Peyer's patch (tissue), 4 donors: ENCODE results near the gene OR52A5. TPM values are rescaled to one million over a fixed set of nuclear protein-coding genes. Genes with fewer than 3 reads are reported as not detected.
"Not testable (repeated sequence)": the region's sequence is repeated elsewhere in the genome, so short reads cannot be mapped to it uniquely, and the experiment has no call there.

Experiments used
- DNase-seq, 3 donors: peaks; one replicate each; pipeline ENCODE4 v3.0.0-alpha.2; 2017 to 2019
- H3K27ac ChIP-seq, 4 donors: fragments of 200-600 bp; sonication (generic); one replicate each; pipeline ENCODE4 v1.5.1; 2016 to 2019
- H3K27me3 ChIP-seq, 2 donors: fragments of 200-600 bp; sonication (generic); one replicate each; pipeline ENCODE4 v1.5.1; 2019
- H3K36me3 ChIP-seq, 3 donors: fragments of 200-600 bp; sonication (generic); one replicate each; pipeline ENCODE4 v1.5.1; 2016 to 2019
- H3K4me1 ChIP-seq, 4 donors: fragments of 200-600 bp; sonication (generic); one replicate each; pipeline ENCODE4 v1.5.1; 2016 to 2019
- H3K4me3 ChIP-seq, 4 donors: fragments of 200-600 bp; sonication (generic); 1 replicate in 3 of 4; 2 replicates in 1 of 4; pipeline ENCODE4 v1.5.1; 2016 to 2019; ENCODE audit warnings: mild to moderate bottlenecking in 1 of 4
- H3K9me3 ChIP-seq, 4 donors: fragments of 200-600 bp; sonication (generic); one replicate each; pipeline ENCODE4 v1.5.1; 2016 to 2019; ENCODE audit warnings: mild to moderate bottlenecking in 1 of 4
- CTCF ChIP-seq, 6 experiments: fragments of 450-650 bp in 4 of 6; fragments of 200-600 bp in 2 of 6; sonication (generic) in 1 of 6; IDR thresholded peaks; one replicate each; pipeline ENCODE4 v1.5.1; 2017 to 2019; ENCODE audit warnings: antibody characterized with exemption in 6 of 6, mild to moderate bottlenecking in 3 of 6, moderate library complexity in 1 of 6
- POLR2A ChIP-seq, 2 donors: fragments of 450-650 bp; IDR thresholded peaks; one replicate each; pipeline ENCODE4 v1.5.1; 2017; ENCODE audit warnings: antibody characterized with exemption in 2 of 2, mild to moderate bottlenecking in 2 of 2, moderate library complexity in 2 of 2
- total RNA-seq, 4 donors: library from RNA; depleted of rRNA; stranded (reverse); fragments of >200 nt; gene quantifications; one replicate each; pipeline ENCODE4 v1.1.0, GENCODE V29; 2016

The OR52A5 gene
- not detected for total RNA-seq

- Histone ChIP-seq H3K36me3 (no peaks in the 10 kb centered on the region), H3K27ac (no peak within 1 kb of the TSS), H3K4me3 (no peak within 1 kb of the TSS), H3K4me1 (no peaks in the 10 kb centered on the region), H3K9me3 (no peaks in the 10 kb centered on the region), H3K27me3 (no peaks in the 10 kb centered on the region)
- DNase-seq: no peak
- TF ChIP-seq POLR2A (IDR thresholded peaks at IDR 0.05): no peak
- no peak for TF ChIP-seq CTCF (IDR thresholded peaks at IDR 0.05)
These were observed at the start of gene OR52A5 for GRCh38 chr11:5137996-5138395. Gene OR52A5, minus strand, starts transcription at chr11:5138356. Its CDS starts 5,714 bp downstream, at chr11:5132642.

- Histone ChIP-seq H3K27me3 (no peaks in the 10 kb centered on the region), H3K4me1 (no peaks in the 10 kb centered on the region), H3K27ac (no peak overlapping the region), H3K9me3 (no peaks in the 10 kb centered on the region), H3K4me3 (no peak overlapping the region), H3K36me3 (no peaks in the 10 kb centered on the region)
- TF ChIP-seq POLR2A (IDR thresholded peaks at IDR 0.05): no peak
- no peak for TF ChIP-seq CTCF (IDR thresholded peaks at IDR 0.05)
- no peak for DNase-seq
These were observed 40.1 kb upstream of the OR52A5 start for GRCh38 chr11:5178046-5178837.

GRCh38 chr11:5174934-5175333 is 36.8 kb upstream of the OR52A5 start:
- DNase-seq: no peak
- no peak for TF ChIP-seq POLR2A (IDR thresholded peaks at IDR 0.05)
- no peak for TF ChIP-seq CTCF (IDR thresholded peaks at IDR 0.05)

GRCh38 chr11:5171856-5172255 is 33.7 kb upstream of the OR52A5 start:
- Histone ChIP-seq H3K9me3 (no peaks in the 10 kb centered on the region), H3K36me3 (no peaks in the 10 kb centered on the region), H3K4me3 (no peak overlapping the region), H3K4me1 (no peaks in the 10 kb centered on the region), H3K27ac (no peak overlapping the region), H3K27me3 (no peaks in the 10 kb centered on the region)
- TF ChIP-seq POLR2A (IDR thresholded peaks at IDR 0.05) (no peak), CTCF (IDR thresholded peaks at IDR 0.05) (no peak)
- DNase-seq: no peak

More at GRCh38 chr11:5174934-5175333, 36.8 kb upstream of the OR52A5 start:
- Histone ChIP-seq H3K36me3 (no peaks in the 10 kb centered on the region), H3K4me1 (no peaks in the 10 kb centered on the region), H3K27ac (no peak overlapping the region), H3K9me3 (no peaks in the 10 kb centered on the region), H3K4me3 (no peak overlapping the region), H3K27me3 (no peaks in the 10 kb centered on the region)

GRCh38 chr11:5165898-5166297 is 27.7 kb upstream of the OR52A5 start:
- not testable (repeated sequence) for DNase-seq

GRCh38 chr11:5164807-5165206 is 26.7 kb upstream of the OR52A5 start:
- H3K9me3 ChIP-seq, H3K27me3 ChIP-seq, H3K36me3 ChIP-seq, DNase-seq, H3K4me1 ChIP-seq, H3K27ac ChIP-seq, H3K4me3 ChIP-seq: not testable (repeated sequence)

More at GRCh38 chr11:5165898-5166297, 27.7 kb upstream of the OR52A5 start:
- not testable (repeated sequence) for H3K36me3 ChIP-seq, H3K27ac ChIP-seq, H3K4me1 ChIP-seq, H3K27me3 ChIP-seq, H3K9me3 ChIP-seq, H3K4me3 ChIP-seq

DNA sequence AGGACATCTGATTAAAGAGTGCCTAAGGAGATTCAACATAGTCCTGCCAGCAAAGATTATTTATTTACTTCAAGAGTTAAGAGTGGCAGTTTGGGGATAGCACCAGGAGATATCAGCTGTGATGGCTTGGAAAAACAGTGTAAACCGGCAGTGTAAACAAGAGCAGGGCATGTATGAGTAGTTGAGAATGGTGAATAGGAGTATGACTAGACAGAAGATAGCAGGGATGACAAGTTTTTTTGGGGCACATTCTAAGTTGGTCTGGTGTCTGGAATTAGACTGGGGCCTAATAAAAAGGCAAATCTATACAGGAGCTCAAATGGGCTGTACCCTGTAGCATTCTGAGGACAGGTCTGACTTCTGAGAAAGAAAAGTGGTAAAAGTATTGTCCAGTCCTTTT is 22.9 kb upstream of the OR52A5 start:
- not testable (repeated sequence) for H3K27ac ChIP-seq, H3K27me3 ChIP-seq, H3K4me3 ChIP-seq, DNase-seq, H3K9me3 ChIP-seq, H3K36me3 ChIP-seq, H3K4me1 ChIP-seq

DNA sequence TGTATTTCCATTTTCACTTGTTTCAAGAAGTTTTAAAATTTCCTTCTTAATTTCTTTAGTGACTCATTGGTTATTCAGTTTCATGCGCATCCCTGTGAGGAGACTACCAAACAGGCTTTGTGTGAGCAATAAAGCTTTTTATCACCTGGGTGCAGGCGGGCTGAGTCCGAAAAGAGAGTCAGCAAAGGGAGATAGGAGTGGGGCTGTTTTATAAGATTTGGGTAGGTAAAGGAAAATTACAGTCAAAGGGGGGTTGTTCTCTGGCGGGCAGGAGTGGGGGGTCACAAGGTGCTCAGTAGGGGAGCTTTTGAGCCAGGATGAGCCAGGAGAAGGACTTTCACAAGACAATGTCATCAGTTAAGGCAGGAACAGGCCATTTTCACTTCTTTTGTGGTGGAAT is 22.1 kb upstream of the OR52A5 start:
- not testable (repeated sequence) for H3K9me3 ChIP-seq, H3K4me1 ChIP-seq

More for the DNA sequence above, 22.1 kb upstream of the OR52A5 start:
- DNase-seq, H3K27me3 ChIP-seq, H3K4me3 ChIP-seq, H3K27ac ChIP-seq, H3K36me3 ChIP-seq: not testable (repeated sequence)
